HepG2 (cell line): ENCODE data around the gene ZSWIM6. TPM values are rescaled to one million over a fixed set of nuclear protein-coding genes. Genes with fewer than 3 reads are reported as not detected.

Experiments
- ATAC-seq: fragments of 200-7000 bp; cut with Tn5 transposase; 3 replicates; pipeline ENCODE4 v1.9.1; 2020; ENCODE audit warnings: mild to moderate bottlenecking, moderate library complexity
- Bru-seq: library from RNA; stranded (reverse); fragments of 400-500 nt; gene quantifications from one replicate; lab custom pipeline; 2021; lab: Mats Ljungman, UMichigan
- BruChase-seq, 2 experiments: library from RNA; stranded (reverse); fragments of 400-500 nt; gene quantifications; one replicate each; lab custom pipeline; 2021; lab: Mats Ljungman, UMichigan
- BruUV-seq: library from RNA; stranded (reverse); fragments of 400-500 nt; replicated peaks from 2 replicates; lab custom pipeline; 2021; lab: Mats Ljungman, UMichigan
- CTCF ChIA-PET: fragments of 300-600 bp; formaldehyde crosslinking; extraction: SDS; loops from one replicate; lab custom pipeline; 2021; ENCODE audit warnings: low total read pairs, inconsistent platforms, low intra/inter-chr PET ratio; lab: Yijun Ruan, JAX
- POLR2A ChIA-PET: fragments of 350-600 bp; sonication (Branson Sonifier 250); formaldehyde crosslinking; loops from one replicate; lab custom pipeline; 2020; ENCODE audit warnings: antibody characterized with exemption, inconsistent platforms; lab: Yijun Ruan, JAX
- DNase-seq: peaks from one replicate; pipeline ENCODE4 v3.0.0-alpha.2; 2015; ENCODE audit warnings: low spot score
- FAIRE-seq: peaks from 3 replicates; lab custom pipeline; 2011; peaks lifted over from hg19 to GRCh38; lab: Jason Lieb, UNC
- H2AFZ ChIP-seq: one replicate; pipeline ENCODE4 v1.6.1; 2011; ENCODE audit warnings: low read length, inconsistent platforms
- H3K27ac ChIP-seq: fragments of 300-600 bp; 3 replicates; pipeline ENCODE4 v1.8.0; 2011; ENCODE audit warnings: mixed run types, mild to moderate bottlenecking, mixed read lengths, low read length, inconsistent platforms; ENCODE audit not compliant: insufficient read depth; ENCODE audit errors: extremely low read length
- H3K27me3 ChIP-seq, 2 experiments: fragments of 200-600 bp in 1 of 2; 2 replicates in 1 of 2; 3 replicates in 1 of 2; pipeline versions ENCODE4 v1.6.0 to v1.8.0; 2011; ENCODE audit warnings: low read length in 2 of 2, mild to moderate bottlenecking in 2 of 2, moderate library complexity in 2 of 2, inconsistent platforms in 1 of 2; ENCODE audit not compliant: insufficient read depth in 2 of 2, control insufficient read depth in 1 of 2
- H3K36me3 ChIP-seq, 2 experiments: fragments of 200-600 bp in 1 of 2; replicated peaks in 1 of 2; 2 replicates in 1 of 2; 3 replicates in 1 of 2; pipeline versions ENCODE4 v1.5.1 to v1.8.0; 2011; ENCODE audit warnings: low read length in 2 of 2, inconsistent platforms in 1 of 2; ENCODE audit not compliant: insufficient read depth in 2 of 2, control insufficient read depth in 1 of 2
- H3K4me1 ChIP-seq: 2 replicates; pipeline ENCODE4 v1.5.1; 2012; ENCODE audit warnings: low read length, inconsistent platforms; ENCODE audit not compliant: insufficient read depth
- H3K4me2 ChIP-seq: 2 replicates; pipeline ENCODE4 v1.6.0; 2011; ENCODE audit warnings: low read depth, low read length, inconsistent platforms
- H3K4me3 ChIP-seq, 3 experiments: fragments of 200-600 bp in 1 of 3; sonication (generic), shearing (Covaris generic) in 1 of 3; replicated peaks in 1 of 3; 2 replicates each; pipeline ENCODE4 v1.5.1; 2011 to 2016; ENCODE audit warnings: low read length in 3 of 3, inconsistent platforms in 2 of 3, low read depth in 2 of 3, mild to moderate bottlenecking in 2 of 3, control low read depth in 1 of 3, mixed read lengths in 1 of 3; ENCODE audit not compliant: insufficient read depth in 1 of 3
- H3K79me2 ChIP-seq: one replicate; pipeline ENCODE4 v1.6.1; 2011; ENCODE audit warnings: low read length, inconsistent platforms; ENCODE audit not compliant: insufficient read depth
- H3K9ac ChIP-seq: 2 replicates; pipeline ENCODE4 v1.6.0; 2011; ENCODE audit warnings: mild to moderate bottlenecking, low read depth, low read length, inconsistent platforms; ENCODE audit not compliant: insufficient read depth
- H3K9me3 ChIP-seq: 2 replicates; pipeline ENCODE4 v1.5.1; 2012; ENCODE audit warnings: mild to moderate bottlenecking, low read length
- H4K20me1 ChIP-seq: 2 replicates; pipeline ENCODE4 v1.6.0; 2011; ENCODE audit warnings: inconsistent platforms, mild to moderate bottlenecking, low read length, moderate library complexity; ENCODE audit not compliant: insufficient read depth
- HES4 ChIP-seq: sonication (generic); formaldehyde crosslinking; IDR thresholded peaks from 2 replicates; pipeline ENCODE4 v1.9.0; 2021; ENCODE audit warnings: mild to moderate bottlenecking, missing genetic modification reagents, borderline replicate concordance
- HMGA1 ChIP-seq: sonication (generic); formaldehyde crosslinking; conservative IDR thresholded peaks from 2 replicates; pipeline ENCODE4 v1.4.0; 2020; ENCODE audit warnings: missing genetic modification reagents
- KDM4B ChIP-seq: sonication (generic); formaldehyde crosslinking; IDR thresholded peaks from 2 replicates; pipeline ENCODE4 v1.4.0; 2020; ENCODE audit warnings: missing genetic modification reagents
- NFIC ChIP-seq: IDR thresholded peaks from 2 replicates; pipeline ENCODE4 v1.6.1; 2012; ENCODE audit warnings: mild to moderate bottlenecking, low read length, inconsistent platforms
- PAWR ChIP-seq: sonication (generic); formaldehyde crosslinking; IDR thresholded peaks from 2 replicates; pipeline ENCODE4 v1.4.0; 2020; ENCODE audit warnings: missing genetic modification reagents, mild to moderate bottlenecking, borderline replicate concordance
- PHF8 ChIP-seq: sonication (generic); formaldehyde crosslinking; IDR thresholded peaks from 2 replicates; pipeline ENCODE4 v1.5.0; 2020; ENCODE audit warnings: missing genetic modification reagents
- RORA ChIP-seq: sonication (generic); formaldehyde crosslinking; IDR thresholded peaks from 2 replicates; pipeline ENCODE4 v1.5.0; 2020; ENCODE audit warnings: mild to moderate bottlenecking, missing genetic modification reagents, moderate library complexity
- SP5 ChIP-seq: IDR thresholded peaks from 2 replicates; pipeline ENCODE4 v1.6.1; 2016; ENCODE audit warnings: low read depth, borderline replicate concordance
- TP53 ChIP-seq: sonication (generic); formaldehyde crosslinking; conservative IDR thresholded peaks from 2 replicates; pipeline ENCODE4 v1.4.0; 2020; ENCODE audit warnings: missing genetic modification reagents
- TSC22D2 ChIP-seq: sonication (generic); formaldehyde crosslinking; IDR thresholded peaks from 2 replicates; pipeline ENCODE4 v1.5.1; 2020; ENCODE audit warnings: missing genetic modification reagents, mild to moderate bottlenecking, borderline replicate concordance
- ZFAT ChIP-seq: sonication (generic); formaldehyde crosslinking; conservative IDR thresholded peaks from 2 replicates; pipeline ENCODE4 v1.8.1; 2023; ENCODE audit warnings: missing genetic modification reagents, inconsistent platforms
- ZMYM2 ChIP-seq: sonication (generic); formaldehyde crosslinking; IDR thresholded peaks from 2 replicates; pipeline ENCODE4 v1.8.0; 2022; ENCODE audit warnings: mild to moderate bottlenecking, missing genetic modification reagents
- ZNF224 ChIP-seq: sonication (generic); formaldehyde crosslinking; IDR thresholded peaks from 2 replicates; pipeline ENCODE4 v1.5.0; 2020; ENCODE audit warnings: mild to moderate bottlenecking, missing genetic modification reagents
- ZNF432 ChIP-seq: sonication (generic); formaldehyde crosslinking; IDR thresholded peaks from 2 replicates; pipeline ENCODE4 v1.5.0; 2020; ENCODE audit warnings: missing genetic modification reagents, mild to moderate bottlenecking, borderline replicate concordance
- ZNF761 ChIP-seq: sonication (generic); formaldehyde crosslinking; conservative IDR thresholded peaks from 2 replicates; pipeline ENCODE4 v1.4.0; 2020; ENCODE audit warnings: mild to moderate bottlenecking, missing genetic modification reagents
- ZNF790 ChIP-seq: sonication (generic); formaldehyde crosslinking; IDR thresholded peaks from 2 replicates; pipeline ENCODE4 v1.8.0; 2022; ENCODE audit warnings: missing genetic modification reagents, mild to moderate bottlenecking, borderline replicate concordance
- WGBS: methylation state at CpG from one replicate; pipeline ENCODE4 v1.1.6; 2017; ENCODE audit warnings: low lambda C conversion rate; 5-methylcytosine and 5-hydroxymethylcytosine counted together
- in situ Hi-C: cut with HindIII; loops from 2 replicates; pipeline ENCODE4 v1.10.0; 2017; ENCODE audit warnings: low pct_unique_long_range_greater_than_20kb; ENCODE audit not compliant: extremely low pct_ligation_motif_present
- intact Hi-C: fragments of 100-400 bp; cut with micrococcal nuclease; formaldehyde crosslinking; loops from one replicate; pipeline ENCODE4 v1.10.0; 2022; ENCODE audit not compliant: unreplicated experiment
- long read RNA-seq, 2 experiments: library from RNA in 1 of 2; library from polyadenylated mRNA in 1 of 2; stranded (forward) in 1 of 2; unstranded in 1 of 2; transcript quantifications; one replicate each; pipeline ENCODE4 v2.0.0, GENCODE V29; 2019 to 2022
- polyA minus RNA-seq, 3 experiments: library from RNA; depleted of rRNA, polyadenylated mRNA; stranded (reverse); fragments of >200 nt; gene quantifications; 2 replicates each; pipeline ENCODE4 v1.2.3, GENCODE V29; 2011; ENCODE audit warnings: low replicate concordance in 1 of 3
- polyA plus RNA-seq, 8 experiments: library from polyadenylated mRNA; depleted of rRNA in 3 of 8; stranded (reverse) in 7 of 8; unstranded in 1 of 8; fragments of >200 nt; fragmentation: Illumina TruSeq in 4 of 8; extraction: Trizol in 4 of 8; gene quantifications; 2 replicates each; pipeline versions ENCODE4 v1.2.1 to v1.2.3, GENCODE V29; 2011 to 2016; ENCODE audit warnings: low read depth in 4 of 8, missing spikeins in 1 of 8, mixed read lengths in 1 of 8; ENCODE audit not compliant: insufficient read depth in 1 of 8
- total RNA-seq, 5 experiments: library from RNA; depleted of rRNA; stranded (reverse); fragments of >200 nt; fragmentation: Illumina TruSeq; extraction: Trizol; gene quantifications; 2 replicates each; pipeline ENCODE4 v1.2.3, GENCODE V29; 2016; ENCODE audit warnings: low read depth in 1 of 5
- TF ChIP-seq, protein P1 (sequence below): IDR thresholded peaks from 2 replicates; pipeline ENCODE4 v1.6.1; 2016; ENCODE audit warnings: missing compliant biosample characterization, missing genetic modification reagents, borderline replicate concordance

Gene ZSWIM6
- total RNA-seq (2016; rRNA removed; fragmentation: Illumina TruSeq; extraction: Trizol) (0.82 and 0.83 TPM in 2 replicates), polyA plus RNA-seq (2011; rRNA removed) (1.9 and 2.6 TPM in 2 replicates), polyA minus RNA-seq (2011; rRNA and poly(A)+ RNA removed; ENCODE audit: low replicate concordance) (6.2 and 32.4 TPM in 2 replicates), Bru-seq, nascent RNA (percentile 61 among the genes with signal in this experiment), BruChase-seq, experiment 1, labeled RNA remaining after a 6-hour chase (percentile 57 among the genes with signal in this experiment), BruChase-seq, experiment 2, labeled RNA remaining after a 2-hour chase (percentile 55 among the genes with signal in this experiment)
- 0.91 and 0.97 TPM in 2 replicates for total RNA-seq (2016; cell fraction: cytosol; rRNA removed; fragmentation: Illumina TruSeq; extraction: Trizol; ENCODE audit: low read depth)
- total RNA-seq (2016; cell fraction: insoluble cytoplasmic fraction; rRNA removed; fragmentation: Illumina TruSeq; extraction: Trizol), result 0.68 and 0.89 TPM in 2 replicates
- 0.43 and 0.45 TPM in 2 replicates for total RNA-seq (2016; cell fraction: membrane; rRNA removed; fragmentation: Illumina TruSeq; extraction: Trizol)
- total RNA-seq (2016; cell fraction: nucleus; rRNA removed; fragmentation: Illumina TruSeq; extraction: Trizol), result 1.5 and 1.8 TPM in 2 replicates
- polyA plus RNA-seq (2011; cell fraction: cytosol; rRNA removed), result 1.2 and 1.5 TPM in 2 replicates
- 4.2 and 4.3 TPM in 2 replicates for polyA plus RNA-seq (2011; cell fraction: nucleus; rRNA removed)
- polyA plus RNA-seq (2012), result 1.3 and 1.7 TPM in 2 replicates
- 0.05 TPM in 1 of 2 replicates, not detected in the other for polyA plus RNA-seq (2016; cell fraction: cytosol; fragmentation: Illumina TruSeq; extraction: Trizol; ENCODE audit: low read depth)
- 0.93 and 1.0 TPM in 2 replicates for polyA plus RNA-seq (2016; cell fraction: insoluble cytoplasmic fraction; fragmentation: Illumina TruSeq; extraction: Trizol; ENCODE audit: low read depth)
- 0.13 and 0.15 TPM in 2 replicates for polyA plus RNA-seq (2016; cell fraction: membrane; fragmentation: Illumina TruSeq; extraction: Trizol; ENCODE audit: low read depth)
- 3.2 and 3.3 TPM in 2 replicates for polyA plus RNA-seq (2016; cell fraction: nucleus; fragmentation: Illumina TruSeq; extraction: Trizol; ENCODE audit: insufficient read depth, low read depth)
- polyA minus RNA-seq (2011; cell fraction: cytosol; rRNA and poly(A)+ RNA removed), result 2.8 and 3.3 TPM in 2 replicates
- polyA minus RNA-seq (2011; cell fraction: nucleus; rRNA and poly(A)+ RNA removed), result 5.5 and 7.1 TPM in 2 replicates
- long read RNA-seq, experiment 1, result 0 reads
- long read RNA-seq, experiment 2, partial matches to known transcripts, result 0 of 7 reads
- long read RNA-seq, experiment 2, other reads (novel, unspliced or antisense), result 7 of 7 reads

DNA sequence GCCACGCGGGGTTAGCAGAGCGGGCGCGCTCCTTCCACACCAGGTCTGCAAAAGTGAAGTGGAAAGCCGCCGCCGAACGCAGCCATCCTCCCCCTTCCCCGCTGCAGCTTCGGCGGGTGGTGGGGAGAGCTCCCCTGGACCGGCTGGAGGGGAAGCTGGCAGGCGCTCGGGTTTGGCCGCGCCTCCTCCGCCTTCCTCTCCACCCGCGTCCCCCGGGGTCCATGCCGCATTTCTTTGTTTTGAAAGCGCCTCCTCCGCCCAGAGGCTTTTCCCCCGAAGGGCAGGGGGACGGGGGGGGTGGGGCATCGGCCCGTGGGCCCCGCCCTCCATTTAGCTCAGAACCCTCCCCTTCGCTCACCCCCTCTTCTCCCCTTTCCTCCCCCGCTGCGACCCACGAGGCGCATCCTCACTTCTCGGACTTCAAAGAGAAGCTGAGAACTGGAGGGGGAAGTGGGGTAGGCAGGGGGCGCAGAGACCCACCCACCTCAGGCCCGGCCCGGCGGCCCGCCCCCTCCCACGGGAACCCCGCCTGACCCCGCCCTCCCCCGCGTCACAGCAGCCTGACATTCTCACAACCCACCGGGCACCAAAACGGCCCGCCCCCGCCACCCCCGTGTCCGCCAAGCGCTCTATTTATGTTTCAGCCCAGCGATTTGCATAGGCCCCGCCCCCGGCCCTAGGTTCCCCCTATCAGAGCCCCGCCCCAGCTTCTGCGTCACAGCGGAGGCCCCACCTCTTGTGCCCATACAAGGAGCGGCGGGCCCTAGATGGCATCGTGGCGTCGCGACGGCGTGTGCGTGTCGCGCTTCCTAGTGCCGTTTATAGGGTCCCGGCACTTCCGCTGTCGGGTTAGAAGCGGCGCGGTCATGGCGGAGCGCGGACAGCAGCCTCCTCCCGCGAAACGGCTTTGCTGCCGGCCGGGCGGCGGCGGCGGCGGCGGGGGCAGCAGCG is at the start of gene ZSWIM6:
Gene ZSWIM6 (plus strand): TSS at position 852 of the 951 bp plus-strand sequence. CDS start 15 bp downstream, at position 867.
- peak; percentile 64 for ATAC-seq
- Histone ChIP-seq H3K9me3 (no peaks in the 10 kb centered on the region), H2AFZ (no peak within 1 kb of the TSS), H3K27ac (peak within 1 kb of the TSS; percentile 43), H4K20me1 (peaks cover 12% of the 10 kb centered on the region; the same call in 1 of the 2 replicates), H3K9ac (peak within 1 kb of the TSS; percentile 67), H3K27me3 (peaks cover 0 to 38% of the 10 kb centered on the region in 2 experiments; a peak in 3 of 5 replicates), H3K4me3 (peak within 1 kb of the TSS; percentile 79 to 87 (median 82)), H3K79me2 (peaks cover 4% of the 10 kb centered on the region), H3K4me1 (peaks cover 50% of the 10 kb centered on the region), H3K4me2 (peak within 1 kb of the TSS; percentile 92), H3K36me3 (no peaks in the 10 kb centered on the region)
- in situ Hi-C loops, result no loop called here
- POLR2A ChIA-PET, result interaction anchor here (0.8 to 3.0 kb wide), 5 partner anchors 11 to 632 kb away, joined by 3 to 37 read pairs (median 5); partner anchors contain the start of gene DEPDC1B
- peak; percentile 85 for DNase-seq
- WGBS, result 60% methylated on average over 48 of the region's 91 CpGs
- FAIRE-seq, result no peak
- CTCF ChIA-PET, result no interaction called here
- BruUV-seq, result no TSS peak
- intact Hi-C loops, result loop anchor here (2.0 to 10.0 kb wide), 3 partner anchors 77 to 326 kb away; no protein-coding TSS in a partner anchor
- TF ChIP-seq RORA (CRISPR knock-in tag) (no peak), NFIC (no peak), PHF8 (CRISPR knock-in tag) (0 out of 2 replicates have a peak, but pooled peaks have one; percentile 9), TP53 (CRISPR knock-in tag) (no peak), ZFAT (CRISPR knock-in tag) (no peak), HES4 (CRISPR knock-in tag) (0 out of 2 replicates have a peak, but pooled peaks have one; percentile 29), SP5 (peak; percentile 20; the same call in 1 of the 2 replicates), TSC22D2 (CRISPR knock-in tag) (no peak), PAWR (CRISPR knock-in tag) (no peak), ZNF761 (CRISPR knock-in tag) (no peak), HMGA1 (CRISPR knock-in tag) (no peak), ZNF432 (CRISPR knock-in tag) (no peak), KDM4B (CRISPR knock-in tag) (no peak), ZNF790 (CRISPR knock-in tag) (no peak), ZMYM2 (CRISPR knock-in tag) (0 out of 2 replicates have a peak, but pooled peaks have one; percentile 32), ZNF224 (CRISPR knock-in tag) (no peak)
- TF ChIP-seq, protein P1, sequence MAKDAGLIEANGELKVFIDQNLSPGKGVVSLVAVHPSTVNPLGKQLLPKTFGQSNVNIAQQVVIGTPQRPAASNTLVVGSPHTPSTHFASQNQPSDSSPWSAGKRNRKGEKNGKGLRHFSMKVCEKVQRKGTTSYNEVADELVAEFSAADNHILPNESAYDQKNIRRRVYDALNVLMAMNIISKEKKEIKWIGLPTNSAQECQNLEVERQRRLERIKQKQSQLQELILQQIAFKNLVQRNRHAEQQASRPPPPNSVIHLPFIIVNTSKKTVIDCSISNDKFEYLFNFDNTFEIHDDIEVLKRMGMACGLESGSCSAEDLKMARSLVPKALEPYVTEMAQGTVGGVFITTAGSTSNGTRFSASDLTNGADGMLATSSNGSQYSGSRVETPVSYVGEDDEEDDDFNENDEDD (CRISPR knock-in tag), result no peak; the same call in 1 of the 2 replicates
